Measurements from ENCODE around the gene TIGD3. TPM values are rescaled to one million over a fixed set of nuclear protein-coding genes. Genes with fewer than 3 reads are reported as not detected.

Gene TIGD3, protein sequence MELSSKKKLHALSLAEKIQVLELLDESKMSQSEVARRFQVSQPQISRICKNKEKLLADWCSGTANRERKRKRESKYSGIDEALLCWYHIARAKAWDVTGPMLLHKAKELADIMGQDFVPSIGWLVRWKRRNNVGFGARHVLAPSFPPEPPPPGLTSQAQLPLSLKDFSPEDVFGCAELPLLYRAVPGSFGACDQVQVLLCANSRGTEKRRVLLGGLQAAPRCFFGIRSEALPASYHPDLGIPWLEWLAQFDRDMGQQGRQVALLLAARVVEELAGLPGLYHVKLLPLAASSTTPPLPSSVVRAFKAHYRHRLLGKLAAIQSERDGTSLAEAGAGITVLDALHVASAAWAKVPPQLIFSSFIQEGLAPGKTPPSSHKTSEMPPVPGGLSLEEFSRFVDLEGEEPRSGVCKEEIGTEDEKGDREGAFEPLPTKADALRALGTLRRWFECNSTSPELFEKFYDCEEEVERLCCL
- total RNA-seq, result under 1 TPM in 7 of 9 donors, not detected in 2; 0.19 to 0.91 (median 0.47) TPM
- under 1 TPM; 0.29 to 0.42 TPM for polyA plus RNA-seq
- long read RNA-seq, donor 1, result 0 reads
- long read RNA-seq, donor 2, partial matches to known transcripts, result 1 of 2 reads
- long read RNA-seq, donor 2, other reads (novel, unspliced or antisense), result 0 of 2 reads
- long read RNA-seq, donor 3, result 0 reads

DNA sequence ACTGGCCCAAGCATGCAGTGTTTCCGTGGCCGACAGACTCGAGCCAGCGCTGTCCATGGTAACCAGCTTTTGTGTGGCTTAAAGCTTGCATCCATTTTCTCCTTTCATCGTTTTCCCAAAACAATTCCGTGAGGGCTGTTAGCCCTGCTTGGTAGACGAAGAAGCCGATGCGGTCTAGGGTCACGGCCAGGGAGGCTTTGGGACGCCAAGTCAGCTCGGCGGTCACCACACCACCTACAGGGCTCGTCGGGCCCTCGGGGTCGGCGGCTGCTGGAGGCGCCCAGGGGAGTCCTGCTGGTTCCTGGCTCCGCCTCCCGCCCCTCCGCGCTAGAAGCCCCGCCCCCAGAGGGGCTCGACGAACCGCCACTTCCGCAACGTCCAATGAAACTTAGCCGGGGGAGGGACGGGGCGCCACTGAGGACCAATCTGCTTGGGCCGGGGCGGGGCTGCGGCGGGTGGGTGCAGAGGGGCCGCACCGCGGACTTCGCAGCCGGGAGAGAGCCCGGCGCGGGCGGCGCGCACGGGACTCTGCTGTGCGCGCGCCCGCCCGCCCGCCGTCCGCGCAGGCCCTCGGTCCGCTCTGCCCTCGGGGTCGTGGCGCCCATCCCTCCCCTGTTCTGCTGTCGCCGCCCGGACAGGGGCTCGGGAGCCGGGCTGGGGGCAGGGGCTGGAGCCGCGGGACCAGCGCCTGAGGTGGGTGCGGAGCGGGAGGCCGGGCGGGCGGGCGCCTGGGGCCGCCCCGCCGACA, at the start of gene TIGD3:
TIGD3 (plus strand) TSS at position 487 of the 748 bp plus-strand sequence. CDS start 1,058 bp downstream, outside the sequence.
- intact Hi-C loops (cut with DNase I), result no loop called here
- Histone ChIP-seq H3K9me3 (no peaks in the 10 kb centered on the region), H3K27me3 (peaks cover 0 to 6% (median 0%) of the 10 kb centered on the region in 9 donors), H3K4me3 (peak within 1 kb of the TSS; percentile 58 to 84 (median 78)), H3K27ac (peak within 1 kb of the TSS in 10 of 12 donors; percentile 5 to 78 (median 64)), H3K36me3 (peaks cover 0 to 40% (median 33%) of the 10 kb centered on the region in 9 donors), H3K4me1 (peaks cover 0 to 49% (median 25%) of the 10 kb centered on the region in 12 donors)
- ATAC-seq (peak; percentile 85 to 93 (median 92)), DNase-seq (peak; percentile 98 to 99 (median 98))
- 0 to 1% (median 1%) methylated on average over 24 to 79 of the region's 79 CpGs for WGBS, 4 donors
- TF ChIP-seq POLR2A (IDR thresholded peaks at IDR 0.05), result peak; percentile 82 to 84
- TF ChIP-seq CTCF (IDR thresholded peaks at IDR 0.05), result peak in 2 of 12 donors; percentile 7 to 21

- H3K27ac ChIP-seq, result peak overlapping the region in 4 of 12 donors; percentile 2 to 70 (median 16)
- H3K27me3 ChIP-seq, result no peaks in the 10 kb centered on the region
- TF ChIP-seq POLR2A (IDR thresholded peaks at IDR 0.05) (no peak), CTCF (IDR thresholded peaks at IDR 0.05) (no peak)
- no peaks in the 10 kb centered on the region for H3K9me3 ChIP-seq
- peaks cover 0 to 47% (median 36%) of the 10 kb centered on the region in 12 donors for H3K4me1 ChIP-seq
- 83 to 85% (median 83%) methylated on average over 17 of the region's 17 CpGs for WGBS, 4 donors
- DNase-seq (peak in 1 of 5 donors; percentile 59), ATAC-seq (no peak)
- intact Hi-C loops (cut with DNase I), result no loop called here
- H3K4me3 ChIP-seq, result no peak overlapping the region
- H3K36me3 ChIP-seq, result no peaks in the 10 kb centered on the region
Observed at GRCh38 chr11:65305501-65306268, 48.9 kb upstream of the TIGD3 start.

DNA sequence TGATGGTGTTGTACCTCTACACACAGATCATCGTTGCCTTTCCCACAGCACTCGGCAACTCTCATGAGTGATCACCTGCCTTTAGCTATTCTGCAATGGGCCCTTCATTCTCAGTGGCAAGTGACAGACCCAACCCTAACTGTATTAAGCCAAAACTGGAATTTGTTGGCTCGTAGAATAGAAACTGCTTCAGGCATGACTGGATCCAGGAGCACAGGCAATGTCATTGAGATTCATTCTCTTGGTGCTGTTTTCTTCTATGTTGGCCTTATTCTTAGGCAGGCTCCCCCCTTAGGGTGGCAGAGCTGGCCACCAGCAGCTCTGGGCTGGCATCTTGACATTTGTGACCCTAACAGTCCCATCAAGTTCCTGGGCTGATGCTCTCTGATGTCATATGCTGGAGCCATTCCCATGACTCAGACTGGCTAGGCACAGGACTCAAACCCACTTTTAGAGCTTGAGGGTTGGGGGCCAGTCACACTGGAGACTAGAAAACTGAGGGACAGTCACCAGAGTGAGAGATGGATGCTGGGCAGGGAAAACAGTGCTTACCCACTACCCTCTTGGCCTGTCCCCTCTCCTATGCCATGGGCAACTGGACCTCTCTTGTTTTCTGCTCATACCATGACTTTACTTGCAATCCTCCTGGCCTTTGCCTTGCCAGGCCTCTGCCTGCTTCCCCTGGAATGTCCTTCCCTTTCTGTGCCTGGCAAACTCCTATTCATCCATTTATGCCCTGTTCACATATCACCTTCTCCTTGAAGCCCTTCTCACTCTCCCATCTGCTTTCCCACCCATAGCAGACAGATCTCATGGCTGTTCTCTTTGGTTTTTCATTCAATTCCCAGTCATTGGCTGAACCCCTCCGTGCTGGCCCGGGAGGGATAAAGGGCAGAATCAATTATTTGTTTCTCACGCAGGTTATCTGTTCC, 47.0 kb upstream of the TIGD3 start:
- intact Hi-C loops (cut with DNase I), result no loop called here
- TF ChIP-seq POLR2A (IDR thresholded peaks at IDR 0.05) (no peak), CTCF (IDR thresholded peaks at IDR 0.05) (no peak)
- Histone ChIP-seq H3K4me3 (no peak overlapping the region), H3K27ac (peak overlapping the region in 10 of 12 donors; percentile 1 to 80 (median 49)), H3K27me3 (no peaks in the 10 kb centered on the region), H3K4me1 (peaks cover 0 to 49% (median 28%) of the 10 kb centered on the region in 12 donors), H3K36me3 (no peaks in the 10 kb centered on the region), H3K9me3 (no peaks in the 10 kb centered on the region)
- WGBS, 4 donors, result 77 to 83% (median 78%) methylated on average over 6 of the region's 6 CpGs
- no peak for ATAC-seq
- DNase-seq, result no peak
